ENCODE results near the gene SUPT5H.
"Not testable (repeated sequence)": the region's sequence is repeated elsewhere in the genome, so short reads cannot be mapped to it uniquely, and the experiment has no call there.

SUPT5H gene

DNA sequence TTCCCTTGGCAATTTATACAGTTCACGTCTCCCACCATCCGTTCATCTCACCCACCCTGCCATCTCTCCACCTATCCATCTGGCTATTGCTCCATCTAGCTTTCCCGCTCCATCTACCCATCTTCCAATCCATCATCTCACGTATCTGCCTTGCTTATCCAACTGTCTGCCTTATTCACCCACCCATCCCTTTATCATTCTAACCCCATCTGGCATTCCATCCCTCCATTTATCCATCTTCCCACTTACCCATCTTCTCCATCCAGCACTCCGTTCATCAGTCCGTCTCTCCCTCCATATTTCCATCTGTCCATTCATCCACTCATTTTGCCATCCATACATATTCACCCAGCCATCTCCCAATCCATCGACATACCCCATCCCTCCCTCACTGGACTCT is 19.6 kb upstream of the SUPT5H start:
- no peak for DNase-seq (ENCODE audit: low read depth in 2 of 2)

DNA sequence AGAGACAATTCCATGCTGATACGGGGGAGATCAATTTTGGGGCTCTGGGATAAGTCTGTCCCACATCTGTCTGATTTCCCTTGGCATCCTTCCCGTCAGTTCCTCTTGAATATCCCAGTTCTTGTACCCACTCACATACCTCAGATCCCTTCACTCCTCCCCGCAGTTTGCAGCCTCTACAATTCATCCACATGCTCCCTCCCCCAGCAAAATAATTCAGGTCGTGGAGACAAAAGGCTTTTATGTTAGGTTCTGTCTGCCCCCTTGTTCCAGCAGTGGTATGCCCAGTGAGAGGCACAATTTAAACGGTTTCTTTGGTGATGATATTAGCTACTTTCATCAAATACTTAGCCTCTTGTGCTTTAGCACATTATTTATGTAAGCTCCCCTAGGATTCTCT is 19.2 kb upstream of the SUPT5H start:
- no peak for DNase-seq (ENCODE audit: low read depth in 2 of 2)

DNA sequence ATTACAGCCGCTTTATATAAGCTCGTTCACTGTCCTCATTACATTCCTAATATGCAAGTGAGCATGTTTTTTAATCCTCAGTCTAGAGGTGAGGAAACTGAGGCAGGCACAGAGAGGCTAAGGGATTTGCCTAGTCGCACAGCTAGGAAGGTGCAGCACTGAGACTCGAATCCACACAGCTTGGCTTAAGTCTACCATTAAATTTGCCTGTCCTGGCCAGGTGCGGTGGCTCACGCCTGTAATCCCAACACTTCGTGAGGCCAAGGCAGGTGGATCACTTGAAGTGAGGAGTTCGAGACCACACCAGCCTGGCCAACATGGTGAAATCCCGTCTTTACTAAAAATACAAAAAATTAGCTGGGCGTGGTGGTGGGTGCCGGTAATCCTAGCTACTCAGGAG is 17.7 kb upstream of the SUPT5H start:
- no peak for DNase-seq (ENCODE audit: low read depth in 2 of 2)

DNA sequence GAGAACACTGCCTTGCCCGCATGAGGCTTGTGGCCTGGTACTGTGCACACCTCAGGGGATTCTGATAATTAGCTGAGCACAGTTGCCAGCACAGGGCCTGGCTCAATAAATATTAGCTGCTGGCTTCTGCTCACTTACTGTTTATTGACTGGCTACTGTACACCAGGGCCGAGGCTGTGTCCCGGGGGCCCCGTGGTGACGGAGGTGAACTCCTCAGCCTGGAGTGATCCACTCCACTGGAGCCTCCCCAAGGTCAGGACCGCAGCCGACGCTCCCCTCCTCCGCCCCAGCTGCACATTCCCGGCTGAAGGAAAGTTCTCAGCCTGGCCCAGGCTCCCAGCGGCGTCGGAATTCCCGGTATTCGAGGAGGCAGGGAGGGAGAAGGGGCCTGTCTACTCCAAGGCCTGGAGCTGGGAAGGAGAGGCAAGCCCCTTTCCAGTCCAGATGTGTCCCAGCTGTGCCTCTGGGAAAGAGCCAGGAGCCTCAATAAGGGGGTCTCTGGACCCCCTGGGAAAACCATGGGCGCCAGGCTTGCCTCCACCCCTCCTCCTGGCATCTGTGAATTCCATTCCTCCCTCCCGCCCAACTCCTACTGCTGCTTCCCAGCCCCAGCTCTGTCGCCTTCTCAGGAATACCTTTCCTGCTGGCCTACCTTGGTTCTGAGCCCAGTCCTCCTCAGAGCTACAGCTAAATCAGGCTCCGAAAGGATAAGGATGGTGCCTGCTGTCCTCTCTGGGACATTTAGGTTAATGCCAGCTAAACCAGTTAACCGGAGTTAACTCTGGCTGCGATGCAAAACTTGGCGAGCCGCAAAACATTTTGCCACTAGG is 16.9 kb upstream of the SUPT5H start:
- no peak for DNase-seq (ENCODE audit: low read depth in 2 of 2)

DNA sequence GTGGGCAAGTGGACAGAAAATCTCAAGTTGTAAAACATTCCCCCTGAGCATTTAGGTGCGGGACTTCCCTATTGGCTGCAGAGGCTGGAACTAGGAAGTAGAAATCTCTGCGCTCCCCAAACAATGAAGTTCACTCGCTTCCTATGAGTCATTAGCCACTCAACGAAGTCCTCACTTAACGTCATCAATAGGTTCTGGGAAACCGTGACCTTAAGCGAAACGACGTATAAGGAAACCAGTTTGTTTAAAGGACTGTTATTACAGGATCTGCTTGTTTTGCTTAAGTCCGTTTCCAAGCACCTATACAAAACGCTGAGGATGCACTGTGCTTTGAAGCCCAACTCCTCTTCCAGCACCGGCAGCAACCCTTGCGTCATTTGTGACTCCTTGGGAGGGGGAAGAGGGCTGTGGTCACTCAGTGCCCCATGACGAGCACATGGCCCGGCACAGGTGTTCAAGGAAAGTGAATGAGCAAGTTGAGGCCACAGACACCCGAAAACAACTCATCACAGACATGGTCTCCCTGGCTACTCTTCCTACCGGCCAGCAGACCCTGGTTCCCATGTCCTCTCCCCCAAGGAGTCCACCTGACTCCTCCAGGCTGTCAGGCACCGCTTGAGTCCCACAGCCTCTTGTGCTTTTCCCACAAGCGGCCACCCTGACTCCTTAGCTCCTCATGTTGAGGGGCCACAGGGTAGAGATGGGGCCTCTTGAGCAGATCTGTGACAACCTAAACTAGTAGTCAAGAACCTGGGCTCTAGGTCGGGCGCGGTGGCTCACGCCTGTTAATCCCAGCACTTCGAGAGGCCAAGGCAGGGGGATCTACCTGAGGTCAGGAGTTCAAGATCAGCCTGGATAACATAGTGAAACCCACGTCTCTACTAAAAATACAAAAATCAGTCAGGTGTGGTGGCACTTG is 14.4 kb upstream of the SUPT5H start:
- DNase-seq (ENCODE audit: low read depth in 2 of 2): peak in 1 of 2 experiments; percentile 47

DNA sequence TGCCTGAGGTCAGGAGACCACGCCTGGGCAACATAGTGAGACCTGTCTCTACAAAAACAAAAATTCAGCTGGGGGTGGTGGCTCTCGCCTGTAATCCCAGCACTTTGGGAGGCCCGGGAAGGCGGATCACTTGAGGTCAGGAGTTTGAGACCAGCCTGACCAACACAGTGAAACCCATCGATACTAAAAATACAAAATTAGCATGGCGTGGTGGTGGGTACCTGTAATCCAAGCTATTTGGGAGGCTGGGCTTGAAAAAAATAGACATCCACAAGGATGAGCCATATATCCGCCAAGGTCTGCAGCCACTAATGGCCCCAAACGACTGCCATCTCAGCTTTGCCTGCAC is 12.7 kb upstream of the SUPT5H start:
- DNase-seq (ENCODE audit: low read depth in 2 of 2): no peak

DNA sequence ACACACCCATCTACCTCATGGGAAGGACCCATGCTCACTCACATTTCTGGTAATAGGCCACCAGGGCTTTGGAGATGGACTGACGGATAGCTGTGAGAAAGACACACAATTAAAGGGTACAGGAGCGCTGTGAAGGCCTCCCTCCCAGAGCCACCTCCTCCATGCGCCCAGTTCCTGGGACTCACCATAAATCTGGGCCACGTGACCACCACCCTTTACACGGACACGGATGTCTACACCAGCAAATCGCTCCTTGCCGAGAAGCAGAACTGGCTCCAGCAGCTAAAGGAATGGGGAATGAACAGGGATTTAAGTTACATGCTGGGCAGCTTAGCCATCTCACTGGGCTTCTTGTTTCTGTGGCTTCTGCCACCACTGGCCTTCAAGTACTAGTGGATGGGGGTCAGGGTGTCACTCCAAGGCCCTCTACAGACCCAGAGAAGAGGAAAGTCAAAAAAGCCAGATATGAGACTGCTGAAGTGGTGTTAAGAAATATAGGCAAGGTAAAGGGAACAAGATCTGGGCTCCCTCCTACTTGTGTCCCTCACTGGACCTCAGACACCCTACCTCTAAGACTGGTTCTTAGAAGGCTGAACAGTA is 11.8 kb upstream of the SUPT5H start:
- no peak for DNase-seq (ENCODE audit: low read depth in 2 of 2)

DNA sequence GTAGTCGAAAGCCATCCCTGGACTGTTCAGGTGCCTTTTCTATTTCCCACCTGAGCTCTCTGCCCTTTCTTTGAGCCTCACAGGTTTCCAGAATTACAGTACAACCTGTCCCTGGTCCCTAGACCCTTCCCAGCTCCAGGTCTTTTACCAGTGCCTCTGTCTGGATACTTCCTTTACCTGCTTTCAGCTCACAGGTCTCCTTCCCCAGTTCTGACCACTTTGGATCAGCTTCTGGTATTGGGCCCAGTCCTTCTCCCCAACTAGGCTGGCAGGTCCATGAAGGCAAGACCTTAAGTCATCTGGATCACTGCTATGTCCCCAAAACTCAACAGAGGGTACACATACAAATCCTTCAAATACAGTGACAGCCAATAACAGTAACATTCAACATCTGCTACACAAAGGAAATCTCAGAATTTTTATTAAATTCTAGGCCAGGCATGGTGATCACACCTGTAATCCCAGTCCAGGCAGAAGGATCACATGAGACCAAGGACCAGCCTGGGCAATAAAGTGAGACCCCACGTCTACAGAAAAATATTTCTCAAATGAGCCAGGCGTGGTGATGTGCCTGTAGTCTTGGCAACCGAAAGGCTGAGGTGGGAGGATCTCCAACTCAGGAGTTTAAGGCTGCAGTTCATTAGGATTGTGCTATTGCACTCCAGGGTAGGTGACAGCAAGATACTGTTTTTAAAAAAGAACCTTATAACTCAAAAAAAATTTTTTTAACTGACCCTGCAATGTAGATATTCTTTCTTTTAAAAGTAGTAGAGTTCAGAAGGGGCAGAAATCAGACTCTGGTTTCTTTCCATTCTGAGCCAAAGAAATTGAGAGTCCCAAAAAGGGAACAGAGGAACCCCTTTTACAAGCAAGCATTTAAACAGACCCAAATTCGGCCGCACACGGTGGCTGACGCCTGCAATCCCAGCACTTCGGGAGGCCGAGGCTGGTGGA is 11.0 kb upstream of the SUPT5H start:
- no peak for DNase-seq (ENCODE audit: low read depth in 2 of 2)

DNA sequence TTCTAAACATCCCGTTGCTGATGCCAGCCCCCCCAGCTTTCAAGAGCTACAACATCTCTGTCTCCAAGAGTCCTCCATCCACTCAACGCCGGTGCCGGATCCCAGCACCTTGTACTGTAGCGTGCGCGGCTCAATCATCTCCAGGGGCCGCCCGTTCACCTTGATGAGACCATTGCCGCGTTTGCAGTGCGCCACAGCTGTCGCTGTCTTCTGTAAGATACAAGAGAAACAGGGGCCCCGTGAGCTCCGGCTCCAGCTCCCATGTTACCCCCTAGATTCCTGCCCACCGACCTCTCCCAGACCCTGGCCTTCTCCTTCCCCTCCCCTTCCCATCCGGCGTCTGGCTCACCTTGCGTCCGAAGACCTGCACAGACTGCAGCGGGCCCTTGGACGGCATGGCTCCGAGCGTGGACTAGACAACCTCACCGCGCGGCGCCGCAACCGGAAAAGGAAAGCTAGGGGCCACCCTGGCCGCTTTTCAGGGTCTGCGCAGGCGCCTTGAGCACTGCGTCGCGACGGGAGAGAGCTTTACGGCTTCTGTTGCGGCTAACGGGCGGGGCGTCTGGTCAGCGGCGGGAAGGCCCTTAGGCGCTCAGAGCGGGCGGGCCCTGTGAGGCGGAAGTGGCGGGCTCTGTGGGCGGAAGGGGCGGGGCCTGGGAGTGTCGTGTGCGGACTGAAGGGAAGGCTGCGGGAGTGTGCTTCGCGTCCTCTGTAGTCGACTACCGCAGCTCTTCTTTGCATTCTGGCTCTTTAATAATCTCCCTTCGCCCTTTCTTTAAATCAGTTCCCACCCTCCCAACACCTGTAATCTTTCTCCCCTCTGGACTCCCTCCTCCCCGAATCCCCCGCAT is 9.7 kb upstream of the SUPT5H start, which contains the start of gene RPS16:
Gene RPS16, minus strand, starts transcription at position 451 of the 851 bp plus-strand sequence. Its CDS starts 54 bp downstream, at position 397.
- peak; percentile 99 for DNase-seq (ENCODE audit: low read depth in 2 of 2)

DNA sequence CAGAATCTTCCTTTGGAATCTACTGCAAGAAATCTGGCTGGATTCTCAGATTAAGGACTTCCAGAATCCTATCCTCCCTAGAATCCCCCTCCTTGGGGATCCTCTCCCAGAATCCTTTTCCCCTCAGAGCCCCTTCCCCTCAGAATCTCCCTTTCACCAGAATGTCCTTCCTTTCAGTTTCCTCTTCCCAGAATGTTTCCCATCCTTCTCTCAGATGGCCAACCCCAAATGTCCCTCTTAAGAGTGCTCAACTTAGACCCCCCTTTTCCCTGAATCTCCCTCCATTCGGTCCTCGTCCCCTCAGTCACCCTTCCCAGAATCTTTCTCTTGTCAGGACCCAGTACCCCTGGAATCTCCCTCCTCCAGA is 9.0 kb upstream of the SUPT5H start:
- DNase-seq (ENCODE audit: low read depth in 2 of 2): no peak

DNA sequence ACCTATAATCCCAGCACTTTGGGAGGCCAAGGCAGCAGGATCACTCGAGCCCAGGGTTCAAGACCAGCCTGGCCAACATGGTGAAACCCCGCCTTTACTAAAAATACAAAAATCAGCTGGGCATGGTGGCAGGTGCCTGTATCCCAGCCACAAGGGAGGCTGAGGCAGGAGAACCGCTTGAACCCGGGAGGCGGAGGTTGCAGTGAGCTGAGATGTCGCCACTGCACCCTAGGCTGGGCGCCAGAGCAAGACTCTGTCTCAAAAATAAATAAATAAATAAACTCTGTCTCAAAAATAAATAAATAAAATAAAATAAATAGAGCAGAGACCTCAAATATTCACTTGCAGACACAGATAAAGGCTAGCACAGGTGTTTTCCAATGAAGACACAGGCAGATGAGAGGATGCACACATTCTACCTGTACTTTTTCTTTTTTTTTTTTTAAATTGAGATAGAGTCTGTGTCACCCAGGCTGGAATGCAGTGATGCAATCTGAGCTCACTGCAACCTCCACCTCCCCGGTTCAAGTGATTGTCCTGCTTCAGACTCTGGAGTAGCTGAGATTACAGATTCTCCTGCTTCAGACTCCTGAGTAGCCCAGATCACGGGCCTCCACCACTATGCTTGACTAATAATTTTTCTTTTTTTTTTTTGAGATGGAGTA is 7.0 kb upstream of the SUPT5H start:
- DNase-seq (ENCODE audit: low read depth in 2 of 2): no peak

DNA sequence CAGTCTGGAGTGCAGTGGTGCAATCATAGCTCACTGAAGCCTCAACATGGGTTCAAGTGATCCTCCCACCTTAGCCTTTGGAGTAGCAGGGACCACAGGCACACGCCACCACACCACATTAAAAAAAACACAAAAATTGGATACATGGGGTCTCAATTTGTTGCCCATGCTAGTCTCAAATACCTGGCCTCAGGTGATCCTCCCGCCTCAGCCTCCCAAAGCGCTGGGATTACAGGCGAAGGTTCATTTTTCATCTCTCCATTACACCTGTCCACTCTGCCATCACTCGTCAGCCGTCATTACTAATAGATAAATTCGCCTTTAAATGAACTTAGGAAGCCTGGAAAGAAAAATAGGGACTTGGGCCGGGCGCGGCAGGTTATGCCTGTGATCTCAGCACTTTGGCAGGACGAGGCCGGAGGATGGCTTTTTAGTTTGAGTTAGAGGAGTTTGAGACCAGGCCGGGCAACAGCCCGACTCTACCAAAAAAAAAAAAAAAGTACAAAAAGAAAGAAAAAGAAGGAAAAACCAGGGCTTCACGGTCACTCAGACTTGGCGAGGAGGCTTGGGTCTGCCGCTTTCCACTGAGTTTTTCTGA is 685 bp upstream of the SUPT5H start:
- no peak for DNase-seq (ENCODE audit: low read depth in 2 of 2)

DNA sequence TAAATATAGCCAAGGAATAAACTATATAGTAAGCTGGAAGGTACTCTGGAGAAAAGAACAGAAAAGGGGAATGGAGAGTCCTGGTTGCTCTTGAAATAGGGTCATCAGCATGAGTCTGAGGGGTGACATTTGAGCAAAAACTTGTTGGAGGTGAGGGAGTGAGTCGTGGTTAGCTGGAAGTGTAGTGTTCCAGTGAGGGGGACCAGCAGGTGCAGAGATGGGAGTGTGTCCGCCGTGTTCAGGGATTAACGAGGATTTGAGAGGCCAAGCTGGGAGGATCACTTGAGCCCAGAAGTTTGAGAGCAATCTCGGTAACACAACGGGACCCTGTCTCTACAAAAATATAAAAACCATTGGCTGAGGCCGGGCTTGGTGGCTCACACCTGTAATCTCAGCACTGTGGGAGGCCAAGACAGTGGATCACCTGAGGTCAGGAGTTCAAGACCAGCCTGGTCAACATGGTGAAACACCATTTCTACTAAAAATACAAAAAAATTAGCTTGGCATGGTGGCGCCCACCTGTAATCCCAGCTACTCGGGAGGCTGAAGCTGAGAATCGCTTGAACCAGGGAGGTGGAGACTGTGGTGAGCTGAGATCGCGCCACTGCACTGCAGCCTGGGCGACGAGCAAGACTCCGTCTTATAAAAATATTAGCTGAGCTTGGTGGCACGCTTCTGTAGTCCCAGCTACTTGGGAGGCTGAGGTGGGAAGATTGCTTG is 1.1 kb downstream of the SUPT5H start:
- DNase-seq (ENCODE audit: low read depth in 2 of 2): no peak

DNA sequence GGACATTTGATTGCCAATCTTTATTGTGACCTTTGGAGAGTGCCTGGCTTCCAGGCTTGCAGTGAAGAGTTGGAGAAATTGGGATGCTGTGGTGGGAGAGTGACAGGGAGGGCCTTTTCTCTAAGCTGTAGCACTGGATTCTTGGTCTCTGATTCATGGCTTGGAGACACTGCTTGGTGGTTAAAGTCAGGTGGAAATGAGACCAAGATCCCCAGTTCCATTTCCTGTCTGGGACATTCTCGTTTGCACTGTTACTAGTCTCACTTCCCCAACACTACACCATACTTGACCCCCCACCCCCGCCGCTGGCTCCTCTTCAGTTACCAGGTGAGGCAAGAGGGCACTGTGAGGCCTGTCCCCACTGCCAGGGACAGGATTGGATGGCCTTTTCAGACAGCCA is 2.9 kb downstream of the SUPT5H start:
- no peak for DNase-seq (ENCODE audit: low read depth in 2 of 2)

DNA sequence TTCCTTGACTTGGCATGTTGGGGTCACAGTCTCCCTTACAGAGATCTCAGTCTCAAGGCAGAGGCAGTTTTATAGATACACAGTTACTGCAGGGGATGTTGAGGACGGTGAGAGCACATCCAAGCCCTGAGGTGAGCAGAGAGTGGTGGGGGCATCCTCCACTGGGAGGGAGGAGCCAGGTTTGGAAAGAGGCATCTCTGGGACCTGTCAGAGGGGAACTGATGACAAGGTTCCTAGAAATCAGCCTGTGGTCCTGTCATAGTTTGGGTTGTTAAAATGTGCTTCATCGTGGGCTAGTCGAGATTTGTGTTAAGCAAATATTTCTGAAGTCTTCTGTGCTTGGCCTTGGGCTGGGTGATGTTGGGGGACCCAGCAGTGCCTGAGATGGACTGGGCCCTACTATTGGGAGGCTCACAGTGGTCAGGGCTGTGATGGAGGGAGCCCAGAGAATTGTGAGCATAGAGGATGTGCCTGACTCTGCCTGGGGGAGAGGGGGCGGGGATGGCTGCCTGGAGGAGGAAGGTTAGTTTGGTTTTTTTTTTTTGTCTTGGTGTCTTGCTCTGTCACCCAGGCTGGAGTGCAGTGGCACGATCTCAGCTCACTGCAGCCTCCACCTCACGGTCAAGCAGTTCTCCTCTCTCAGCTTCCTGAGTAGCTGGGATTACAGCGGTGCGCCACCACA is 3.9 kb downstream of the SUPT5H start:
- no peak for DNase-seq (ENCODE audit: low read depth in 2 of 2)

DNA sequence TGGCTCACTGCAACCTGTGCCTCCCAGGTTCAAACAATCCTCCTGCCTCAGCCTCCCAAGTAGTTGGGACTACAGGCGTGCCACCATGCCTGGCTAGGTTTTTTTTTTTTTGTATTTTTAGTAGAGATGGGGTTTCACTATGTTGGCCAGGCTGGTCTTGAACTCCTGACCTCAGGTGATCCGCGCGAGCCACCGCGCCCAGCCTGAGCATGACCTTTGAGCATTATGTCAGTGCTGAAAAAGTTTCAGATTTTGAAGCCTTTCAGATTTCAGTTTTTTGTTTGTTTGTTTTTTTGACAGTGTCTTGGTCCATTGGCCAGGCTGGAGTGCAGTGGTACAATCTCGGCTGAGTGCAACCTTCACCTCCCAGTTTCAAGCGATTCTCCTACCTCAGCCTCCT is 5.9 kb downstream of the SUPT5H start:
- not testable (repeated sequence) for DNase-seq (ENCODE audit: low read depth in 2 of 2)

DNA sequence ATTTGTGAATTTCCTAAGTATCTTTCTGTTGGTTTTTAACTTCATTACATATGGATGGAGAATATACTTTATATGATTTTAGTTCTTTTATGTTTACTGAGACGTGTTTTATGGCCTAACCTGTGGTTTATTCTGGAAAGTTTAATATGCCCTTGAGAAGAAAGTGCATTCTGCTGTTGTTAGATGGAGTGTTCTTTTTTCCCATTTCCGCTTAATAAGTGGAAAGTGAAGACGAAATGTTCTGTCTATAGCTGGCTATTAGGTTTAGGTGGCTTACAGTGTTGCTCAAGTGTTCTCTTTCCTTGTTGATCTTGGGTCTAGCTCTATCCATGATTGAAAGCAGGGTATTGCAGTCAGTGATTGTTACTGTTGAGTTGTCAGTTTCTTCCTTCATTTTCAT is 18.0 kb downstream of the SUPT5H start:
- DNase-seq (ENCODE audit: low read depth in 2 of 2): no peak

All from stimulated activated CD4-positive, alpha-beta T cell treated with anti-CD3 and anti-CD28 coated beads, Interleukin-12 subunit alpha, Interleukin-12 subunit beta, amount 100 ng/mL, for 24 hours (primary cell).